Kidney (tissue), 14 donors: ENCODE results near the gene PALLD. TPM values are rescaled to one million over a fixed set of nuclear protein-coding genes. Genes with fewer than 3 reads are reported as not detected.

Experiments
- DNase-seq, 5 donors: peaks; one replicate each; pipeline ENCODE4 v3.0.0-alpha.2; 2013 to 2020
- FAIRE-seq: peaks from 2 replicates; lab custom pipeline; 2012; peaks lifted over from hg19 to GRCh38; lab: Jason Lieb, UNC
- H3K27ac ChIP-seq, 2 donors: one replicate each; pipeline ENCODE4 v1.7.0; 2013; ENCODE audit warnings: low read depth in 2 of 2, low read length in 2 of 2, inconsistent platforms in 1 of 2
- H3K27me3 ChIP-seq: one replicate; pipeline ENCODE4 v1.7.1; 2013; ENCODE audit warnings: low read length, inconsistent platforms; ENCODE audit not compliant: control insufficient read depth, insufficient read depth
- H3K36me3 ChIP-seq, 3 donors: one replicate each; pipeline versions ENCODE4 v1.7.0 to v1.7.1; 2013; ENCODE audit warnings: low read length in 3 of 3, control low read depth in 1 of 3, inconsistent platforms in 1 of 3; ENCODE audit not compliant: insufficient read depth in 3 of 3, control insufficient read depth in 2 of 3
- H3K4me1 ChIP-seq, 3 donors: one replicate each; pipeline versions ENCODE4 v1.7.0 to v1.7.1; 2013; ENCODE audit warnings: low read length in 3 of 3, inconsistent platforms in 1 of 3, low read depth in 1 of 3; ENCODE audit not compliant: control insufficient read depth in 2 of 3, insufficient read depth in 2 of 3
- H3K4me3 ChIP-seq, 3 donors: one replicate each; pipeline versions ENCODE4 v1.7.0 to v1.8.1; 2013; ENCODE audit warnings: low read length in 3 of 3, control low read depth in 1 of 3, inconsistent platforms in 1 of 3
- H3K9ac ChIP-seq, 3 donors: one replicate each; pipeline versions ENCODE4 v1.7.0 to v1.7.1; 2013; ENCODE audit warnings: low read length in 3 of 3, control low read depth in 1 of 3, inconsistent platforms in 1 of 3
- H3K9me3 ChIP-seq, 3 donors: one replicate each; pipeline versions ENCODE4 v1.7.0 to v1.7.1; 2013; ENCODE audit warnings: low read length in 3 of 3, control low read depth in 1 of 3, inconsistent platforms in 1 of 3; ENCODE audit not compliant: control insufficient read depth in 2 of 3, insufficient read depth in 1 of 3
- intact Hi-C: fragments of 100-400 bp; cut with DNase I; formaldehyde crosslinking; loops from one replicate; pipeline ENCODE4 v1.11.1; 2022
- polyA plus RNA-seq: library from polyadenylated mRNA; stranded (reverse); fragments of 350-450 nt; fragmentation: Illumina TruSeq; extraction: RNeasy Lipid Tissue Mini Kit (QIAGEN cat#74804); gene quantifications from one replicate; pipeline ENCODE4 v1.2.3, GENCODE V29; 2014; ENCODE audit warnings: low read depth, low replicate concordance; ENCODE audit not compliant: insufficient read depth
- total RNA-seq: library from RNA; stranded (reverse); fragmentation: NEBNext Ultra II Directional; extraction: Animal tissue kit (Norgen Biotek cat#: 25700); gene quantifications from one replicate; pipeline ENCODE4 v1.2.1, GENCODE V29; 2021
- TF ChIP-seq, protein P1 (sequence below): IDR thresholded peaks from 3 replicates; pipeline ENCODE4 v1.5.1; 2012; ENCODE audit warnings: mild to moderate bottlenecking, moderate library complexity, borderline replicate concordance; ENCODE audit not compliant: insufficient read depth; ENCODE audit errors: extremely low read depth
- donor health status: control.
- donor health status: control.
- donor health status: control.
- donor health status: control.
- donor health status: control.
- donor health status: DM: yes; HTN: yes; CAD: no.
- donor health status: Normal renal cell carcinoma (clear cell type).

PALLD gene
- total and polyA plus RNA-seq, 2 donors from 2014 or later = 43.4 to 120 TPM

DNA sequence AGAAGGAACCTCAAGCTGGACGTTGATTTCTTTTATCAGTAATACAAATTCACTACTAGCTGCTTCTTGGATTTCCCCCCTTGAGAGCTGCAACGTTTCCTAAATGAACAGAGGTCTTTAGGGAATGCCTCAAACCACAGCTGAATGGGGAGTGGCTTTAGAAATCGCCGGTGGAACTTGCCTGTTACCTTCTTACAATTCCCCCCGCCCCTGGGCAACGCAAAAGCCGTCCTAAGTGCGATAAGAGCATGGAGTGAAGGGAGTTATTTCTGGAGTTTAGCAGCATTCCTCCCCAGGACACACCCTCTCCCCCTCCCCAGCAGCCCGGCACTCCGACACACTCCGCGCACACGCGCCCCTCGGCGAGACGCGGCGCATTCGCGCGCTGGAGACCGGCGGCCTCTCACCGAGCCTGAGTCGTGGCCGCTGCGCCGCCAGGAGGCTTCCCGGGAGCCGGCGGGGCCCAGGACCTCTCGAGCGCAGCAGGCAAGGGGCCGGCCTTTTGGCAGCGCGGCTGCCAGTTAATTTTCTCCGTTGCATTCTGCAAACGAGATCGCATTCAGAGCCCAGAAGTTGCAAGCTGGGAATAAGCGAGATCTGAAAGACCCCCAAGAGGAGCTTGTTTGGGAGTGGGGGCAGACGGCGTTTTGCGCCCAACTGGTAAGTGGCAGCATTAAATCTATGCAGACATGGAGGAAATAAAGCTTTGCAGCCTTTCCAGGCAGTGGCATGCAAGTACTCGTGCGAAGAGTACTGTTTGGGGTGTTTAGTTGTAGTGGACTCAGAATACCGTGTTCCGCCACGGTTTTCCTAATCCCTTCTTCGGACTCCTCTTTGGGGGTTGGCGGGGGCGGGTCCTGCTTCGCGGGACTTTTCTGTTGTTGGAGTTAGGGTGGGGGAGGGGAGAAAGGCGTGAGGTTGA, 134.7 kb downstream of the PALLD start:
- TF ChIP-seq, protein P1, sequence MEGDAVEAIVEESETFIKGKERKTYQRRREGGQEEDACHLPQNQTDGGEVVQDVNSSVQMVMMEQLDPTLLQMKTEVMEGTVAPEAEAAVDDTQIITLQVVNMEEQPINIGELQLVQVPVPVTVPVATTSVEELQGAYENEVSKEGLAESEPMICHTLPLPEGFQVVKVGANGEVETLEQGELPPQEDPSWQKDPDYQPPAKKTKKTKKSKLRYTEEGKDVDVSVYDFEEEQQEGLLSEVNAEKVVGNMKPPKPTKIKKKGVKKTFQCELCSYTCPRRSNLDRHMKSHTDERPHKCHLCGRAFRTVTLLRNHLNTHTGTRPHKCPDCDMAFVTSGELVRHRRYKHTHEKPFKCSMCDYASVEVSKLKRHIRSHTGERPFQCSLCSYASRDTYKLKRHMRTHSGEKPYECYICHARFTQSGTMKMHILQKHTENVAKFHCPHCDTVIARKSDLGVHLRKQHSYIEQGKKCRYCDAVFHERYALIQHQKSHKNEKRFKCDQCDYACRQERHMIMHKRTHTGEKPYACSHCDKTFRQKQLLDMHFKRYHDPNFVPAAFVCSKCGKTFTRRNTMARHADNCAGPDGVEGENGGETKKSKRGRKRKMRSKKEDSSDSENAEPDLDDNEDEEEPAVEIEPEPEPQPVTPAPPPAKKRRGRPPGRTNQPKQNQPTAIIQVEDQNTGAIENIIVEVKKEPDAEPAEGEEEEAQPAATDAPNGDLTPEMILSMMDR = peak; percentile 21
- intact Hi-C loops = no loop called here
- DNase-seq (peak; percentile 86 to 94 (median 89)), FAIRE-seq (no peak)
- peak overlapping the region in 2 of 3 donors; percentile 44 to 56 for H3K9ac ChIP-seq
- no peaks in the 10 kb centered on the region for H3K9me3 ChIP-seq
- peak overlapping the region; percentile 42 to 81 (median 78) for H3K4me3 ChIP-seq
- H3K36me3 ChIP-seq = no peaks in the 10 kb centered on the region
- peak overlapping the region in 1 of 2 donors; percentile 64 for H3K27ac ChIP-seq
- H3K4me1 ChIP-seq = peaks cover 0 to 5% (median 2%) of the 10 kb centered on the region in 3 donors
- no peaks in the 10 kb centered on the region for H3K27me3 ChIP-seq

DNA sequence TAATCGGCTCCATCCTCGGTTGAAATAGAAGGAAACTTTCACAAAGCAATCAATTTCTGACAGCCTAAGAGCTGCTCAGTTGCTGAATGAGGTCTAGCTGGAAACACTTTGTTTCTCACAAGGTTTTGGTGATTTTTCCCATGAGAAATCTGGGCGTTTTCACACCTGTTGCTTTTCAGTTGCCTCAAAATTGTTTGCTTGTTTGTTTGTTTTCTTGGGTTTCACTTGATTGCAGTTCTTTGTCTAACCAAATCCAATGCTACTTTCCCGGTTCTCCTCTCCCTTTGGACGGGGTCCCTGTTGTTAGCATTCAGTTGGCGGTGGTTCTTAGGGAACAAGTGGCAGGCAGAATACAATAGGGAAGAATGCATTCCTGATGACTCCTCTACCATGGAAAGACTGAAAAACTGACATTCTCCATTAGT, 135.5 kb downstream of the PALLD start:
- Histone ChIP-seq H3K4me3 (peak overlapping the region; percentile 42 to 81 (median 72)), H3K9ac (peak overlapping the region in 2 of 3 donors; percentile 13 to 21), H3K4me1 (peaks cover 0 to 5% (median 2%) of the 10 kb centered on the region in 3 donors), H3K9me3 (no peaks in the 10 kb centered on the region), H3K27me3 (no peaks in the 10 kb centered on the region), H3K36me3 (no peaks in the 10 kb centered on the region), H3K27ac (no peak overlapping the region)
- no peak for FAIRE-seq
- DNase-seq = peak in 3 of 5 donors; percentile 39 to 75 (median 68)
- intact Hi-C loops = no loop called here
- TF ChIP-seq, protein P1 = no peak

DNA sequence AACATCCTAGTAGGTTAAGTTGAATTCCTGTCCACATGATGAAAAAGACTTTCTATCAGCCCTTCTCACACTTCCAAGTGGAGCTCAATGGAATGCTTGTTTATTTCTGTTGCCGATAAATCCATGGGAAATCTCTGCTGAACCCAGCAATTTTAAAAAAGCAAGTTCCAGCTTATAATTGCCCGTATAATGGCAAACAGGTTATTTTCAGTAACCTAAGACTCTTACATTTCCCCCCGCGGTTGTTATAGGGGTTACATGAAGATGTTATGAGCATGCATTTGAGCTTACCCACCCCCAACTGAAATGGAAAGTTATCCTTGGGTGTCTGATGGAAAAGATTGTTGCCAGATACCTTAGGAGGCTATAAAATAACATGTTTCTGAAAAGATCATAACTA, 136.2 kb downstream of the PALLD start:
- TF ChIP-seq, protein P1 = no peak
- Histone ChIP-seq H3K27ac (no peak overlapping the region), H3K9ac (peak overlapping the region in 1 of 3 donors; percentile 21), H3K36me3 (no peaks in the 10 kb centered on the region), H3K27me3 (no peaks in the 10 kb centered on the region), H3K4me1 (peaks cover 0 to 5% (median 2%) of the 10 kb centered on the region in 3 donors), H3K4me3 (peak overlapping the region in 2 of 3 donors; percentile 42 to 81), H3K9me3 (no peaks in the 10 kb centered on the region)
- intact Hi-C loops = no loop called here
- DNase-seq = peak in 1 of 5 donors; percentile 48
- no peak for FAIRE-seq
